Pancreas (tissue), 10 donors: ENCODE results near the gene TENM4. TPM values are rescaled to one million over a fixed set of nuclear protein-coding genes. Genes with fewer than 3 reads are reported as not detected.

Source experiments
- ATAC-seq, 4 donors: fragments of 200-7000 bp; cut with Tn5 transposase; one replicate each; pipeline versions ENCODE4 v1.8.0 to v1.9.1; 2020; ENCODE audit warnings: mild to moderate bottlenecking in 4 of 4, moderate library complexity in 4 of 4
- DNase-seq, 6 donors: peaks; one replicate each; pipeline ENCODE4 v3.0.0-alpha.2; 2020
- FAIRE-seq: peaks from 2 replicates; lab custom pipeline; 2012; peaks lifted over from hg19 to GRCh38; lab: Jason Lieb, UNC
- H3K27ac ChIP-seq, 4 donors: fragments of 200-600 bp; sonication (generic); 1 replicate in 3 of 4; 2 replicates in 1 of 4; pipeline versions ENCODE4 v1.5.0 to v1.8.0; 2020
- H3K27me3 ChIP-seq, 4 donors: fragments of 200-600 bp; one replicate each; pipeline ENCODE4 v1.8.0; 2021
- H3K36me3 ChIP-seq, 3 donors: fragments of 200-600 bp; sonication (generic) in 1 of 3; one replicate each; pipeline versions ENCODE4 v1.5.0 to v1.8.0; 2020 to 2021
- H3K4me1 ChIP-seq, 3 donors: fragments of 200-600 bp; one replicate each; pipeline ENCODE4 v1.8.0; 2021
- H3K4me3 ChIP-seq, 4 donors: fragments of 200-600 bp; sonication (generic) in 2 of 4; one replicate each; pipeline versions ENCODE4 v1.5.0 to v1.8.0; 2020 to 2021
- H3K9me3 ChIP-seq, 4 donors: fragments of 200-600 bp; one replicate each; pipeline ENCODE4 v1.8.0; 2021
- CTCF ChIP-seq, 4 donors: fragments of 200-600 bp; sonication (generic) in 3 of 4; IDR thresholded peaks; one replicate each; pipeline versions ENCODE4 v1.5.0 to v1.8.0; 2021; ENCODE audit warnings: antibody characterized with exemption in 4 of 4
- WGBS, 2 donors: extraction: QIAGEN DNeasy Blood & Tissue Kit; methylation state at CpG; one replicate each; pipeline ENCODE4 v1.1.7; 2013; 5-methylcytosine and 5-hydroxymethylcytosine counted together
- intact Hi-C, 3 donors: fragments of 100-400 bp; cut with DNase I; formaldehyde crosslinking; loops; one replicate each; pipeline versions ENCODE4 v1.11.1 to v1.14.2; 2022
- polyA plus RNA-seq, 2 donors: library from polyadenylated mRNA; stranded (reverse); fragments of 200-250 nt; gene quantifications; one replicate each; pipeline ENCODE4 v1.2.3, GENCODE V29; 2013
- total RNA-seq, 6 donors: library from RNA; stranded (reverse); fragmentation: NEBNext Ultra II Directional in 4 of 6; extraction: Animal tissue kit (Norgen Biotek cat#: 25700) in 4 of 6; gene quantifications; one replicate each; pipeline versions ENCODE4 v1.2.1 to v1.2.4, GENCODE V29; 2021 to 2023
- donor health status: healthy with polysubstance abuse.
- donor health status: DM: no; HTN: no; CAD: no; lungs with moderate emphysema.
- donor health status: DM: no; HTN: no; CAD: no.
- donor health status: control.
- donor health status: control.
- donor health status: Bipolar disorder and iron deficiency.
- donor health status: DM: yes; HTN: yes; CAD: no.
- donor health status: DM: no; HTN: no; CAD: no.
- donor health status: DM: no; HTN: no; CAD: no.
- donor health status: DM: yes; HTN: yes; CAD: no.

Gene TENM4
- total and polyA plus RNA-seq, 8 donors, result 0.37 to 6.8 (median 1.3) TPM

- WGBS, 2 donors, result 92 to 96% methylated on average over 2 of the region's 2 CpGs
- H3K4me3 ChIP-seq, result no peak overlapping the region
- H3K27ac ChIP-seq, result no peak overlapping the region
- ATAC-seq (no peak), FAIRE-seq (no peak), DNase-seq (no peak)
- no peaks in the 10 kb centered on the region for H3K4me1 ChIP-seq
- H3K27me3 ChIP-seq, result no peaks in the 10 kb centered on the region
- intact Hi-C loops, result no loop called here
- no peaks in the 10 kb centered on the region for H3K36me3 ChIP-seq
- H3K9me3 ChIP-seq, result no peaks in the 10 kb centered on the region
- no peak for TF ChIP-seq CTCF (IDR thresholded peaks at IDR 0.05)
Observed at GRCh38 chr11:78782725-78783124, 658.1 kb downstream of the TENM4 start.

- H3K4me1 ChIP-seq, result no peaks in the 10 kb centered on the region
- WGBS, 2 donors, result 85 to 91% methylated on average over 3 of the region's 3 CpGs
Observed at GRCh38 chr11:78780889-78781288, 659.9 kb downstream of the TENM4 start.

GRCh38 chr11:78773492-78773891 is 667.3 kb downstream of the TENM4 start:
- no peaks in the 10 kb centered on the region for H3K9me3 ChIP-seq
- WGBS, 2 donors, result 74 to 75% methylated on average over 2 of the region's 2 CpGs
- ATAC-seq (no peak), FAIRE-seq (no peak), DNase-seq (no peak)
- no peaks in the 10 kb centered on the region for H3K27me3 ChIP-seq
- H3K36me3 ChIP-seq, result no peaks in the 10 kb centered on the region
- no peak overlapping the region for H3K4me3 ChIP-seq
- no peak for TF ChIP-seq CTCF (IDR thresholded peaks at IDR 0.05)
- no peaks in the 10 kb centered on the region for H3K4me1 ChIP-seq
- no peak overlapping the region for H3K27ac ChIP-seq
- intact Hi-C loops, result no loop called here

More at GRCh38 chr11:78780889-78781288, 659.9 kb downstream of the TENM4 start:
- no peak overlapping the region for H3K27ac ChIP-seq
- no peaks in the 10 kb centered on the region for H3K9me3 ChIP-seq
- intact Hi-C loops, result no loop called here
- no peaks in the 10 kb centered on the region for H3K36me3 ChIP-seq
- no peaks in the 10 kb centered on the region for H3K27me3 ChIP-seq
- no peak overlapping the region for H3K4me3 ChIP-seq
- ATAC-seq (no peak), FAIRE-seq (no peak), DNase-seq (no peak)
- TF ChIP-seq CTCF (IDR thresholded peaks at IDR 0.05), result no peak

- ATAC-seq (no peak), DNase-seq (no peak), FAIRE-seq (no peak)
- Histone ChIP-seq H3K9me3 (no peaks in the 10 kb centered on the region), H3K4me3 (no peak overlapping the region), H3K36me3 (no peaks in the 10 kb centered on the region), H3K27ac (no peak overlapping the region), H3K27me3 (no peaks in the 10 kb centered on the region), H3K4me1 (no peaks in the 10 kb centered on the region)
- intact Hi-C loops, result no loop called here
- 80% methylated on average over 5 of the region's 5 CpGs for WGBS, 2 donors
- TF ChIP-seq CTCF (IDR thresholded peaks at IDR 0.05), result no peak
Observed at GRCh38 chr11:78773077-78773476, 667.8 kb downstream of the TENM4 start.

- no peak for ATAC-seq
- no peaks in the 10 kb centered on the region for H3K4me1 ChIP-seq
- no peaks in the 10 kb centered on the region for H3K36me3 ChIP-seq
- no peaks in the 10 kb centered on the region for H3K9me3 ChIP-seq
- intact Hi-C loops, result no loop called here
- no peak for TF ChIP-seq CTCF (IDR thresholded peaks at IDR 0.05)
- FAIRE-seq, result no peak
- H3K4me3 ChIP-seq, result no peak overlapping the region
- DNase-seq, result no peak
- WGBS, 2 donors, result 90 to 97% methylated on average over 3 of the region's 3 CpGs
- H3K27ac ChIP-seq, result no peak overlapping the region
- no peaks in the 10 kb centered on the region for H3K27me3 ChIP-seq
Observed at GRCh38 chr11:78772186-78772585, 668.6 kb downstream of the TENM4 start.
